ENCODE data around the gene PPP1R3F.

Gene PPP1R3F

DNA sequence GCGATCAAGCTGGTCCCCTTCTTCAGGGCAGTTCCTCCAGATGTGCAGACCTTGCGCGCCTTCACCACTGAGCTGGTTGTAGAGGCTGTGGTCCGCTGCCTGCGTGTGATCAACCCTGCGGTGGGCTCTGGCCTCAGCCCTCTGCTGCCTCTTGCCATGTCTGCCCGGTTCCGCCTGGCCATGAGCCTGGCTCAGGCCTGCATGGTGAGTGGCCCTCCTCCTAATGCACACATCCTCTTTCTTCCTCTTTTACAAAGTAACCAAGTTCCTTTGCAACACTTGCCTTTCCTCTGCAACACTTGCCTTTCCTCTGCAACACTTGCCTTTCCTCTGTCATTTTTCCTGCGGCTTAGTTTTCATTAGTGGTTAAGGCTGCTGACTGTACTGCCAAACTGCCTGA, 32.5 kb upstream of the PPP1R3F start:
- H3K27ac Mint-ChIP-seq (ENCODE audit: low read depth) = peak overlapping the region; percentile 90
- H3K4me3 Mint-ChIP-seq = peak overlapping the region; percentile 85
- peaks cover 22% of the 10 kb centered on the region for H3K4me1 Mint-ChIP-seq

DNA sequence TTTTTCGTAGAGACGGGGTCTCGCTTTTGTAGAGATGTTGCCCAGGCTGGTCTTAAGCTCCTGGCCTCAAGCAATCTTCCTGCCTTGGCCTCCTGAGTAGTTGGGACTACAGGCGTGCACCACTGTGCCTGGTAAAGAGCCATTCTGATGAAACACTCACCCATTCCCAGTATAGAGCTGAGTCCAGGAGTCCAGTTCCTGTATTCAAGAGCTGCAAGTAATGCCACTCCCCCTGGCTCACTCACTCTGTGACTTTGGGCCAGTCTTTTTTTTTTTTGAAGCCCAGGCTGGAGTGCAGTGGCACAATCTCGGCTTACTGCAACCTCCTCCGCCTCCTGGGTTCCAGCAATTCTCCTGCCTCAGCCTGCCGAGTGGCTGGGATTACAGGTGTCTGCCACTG, 30.9 kb upstream of the PPP1R3F start:
- ATAC-seq (replicated peaks; ENCODE audit: extremely low read depth, poor library complexity, severe bottlenecking) (no peak), DNase-seq (ENCODE audit: low spot score in 2 of 2) (no peak)
- H3K27me3 Mint-ChIP-seq = no peaks in the 10 kb centered on the region
- no peaks in the 10 kb centered on the region for H3K9me3 Mint-ChIP-seq
- peaks cover 19% of the 10 kb centered on the region for H3K36me3 Mint-ChIP-seq (ENCODE audit: insufficient read depth)
- H3K4me1 Mint-ChIP-seq = peaks cover 22% of the 10 kb centered on the region
- no peak overlapping the region for H3K4me3 Mint-ChIP-seq
- no peak overlapping the region for H3K27ac Mint-ChIP-seq (ENCODE audit: low read depth)

More for the DNA sequence above, 32.5 kb upstream of the PPP1R3F start:
- DNase-seq (ENCODE audit: low spot score in 2 of 2) (no peak), ATAC-seq (replicated peaks; ENCODE audit: extremely low read depth, poor library complexity, severe bottlenecking) (no peak)
- H3K36me3 Mint-ChIP-seq (ENCODE audit: insufficient read depth) = peaks cover 16% of the 10 kb centered on the region
- no peaks in the 10 kb centered on the region for H3K27me3 Mint-ChIP-seq
- H3K9me3 Mint-ChIP-seq = no peaks in the 10 kb centered on the region

DNA sequence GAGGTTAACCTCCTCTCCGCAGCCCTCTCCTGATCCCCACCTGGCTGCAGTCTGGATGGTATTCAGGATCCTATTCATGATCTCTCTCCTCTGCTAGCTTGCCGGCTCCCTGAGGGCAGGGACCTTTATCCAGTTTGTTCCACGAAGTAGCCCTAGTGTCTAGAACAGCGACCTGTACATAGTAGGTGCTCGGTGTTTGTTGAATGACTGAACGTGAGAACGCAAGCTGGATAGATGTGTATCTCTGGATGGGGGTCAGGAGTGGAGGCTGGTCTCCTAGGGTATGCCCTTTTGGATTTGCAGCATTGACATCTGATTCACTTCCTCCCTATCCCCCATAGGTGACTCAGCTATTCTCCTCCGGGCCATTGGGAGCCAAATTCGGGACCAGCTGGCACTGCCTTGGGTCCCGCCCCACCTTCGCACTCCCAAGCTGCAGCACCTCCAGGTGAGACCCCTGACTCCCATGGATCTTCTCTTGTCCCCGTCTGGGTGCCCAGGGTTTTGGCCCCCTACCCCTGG, 27.0 kb upstream of the PPP1R3F start:
- Mint-ChIP-seq H3K9me3 (no peaks in the 10 kb centered on the region), H3K27ac (ENCODE audit: low read depth) (peak overlapping the region; percentile 79), H3K4me3 (no peak overlapping the region), H3K4me1 (peaks cover 5% of the 10 kb centered on the region), H3K36me3 (ENCODE audit: insufficient read depth) (peaks cover 33% of the 10 kb centered on the region), H3K27me3 (no peaks in the 10 kb centered on the region)
- ATAC-seq (replicated peaks; ENCODE audit: extremely low read depth, poor library complexity, severe bottlenecking) = no peak
- no peak for DNase-seq (ENCODE audit: low spot score in 2 of 2)

DNA sequence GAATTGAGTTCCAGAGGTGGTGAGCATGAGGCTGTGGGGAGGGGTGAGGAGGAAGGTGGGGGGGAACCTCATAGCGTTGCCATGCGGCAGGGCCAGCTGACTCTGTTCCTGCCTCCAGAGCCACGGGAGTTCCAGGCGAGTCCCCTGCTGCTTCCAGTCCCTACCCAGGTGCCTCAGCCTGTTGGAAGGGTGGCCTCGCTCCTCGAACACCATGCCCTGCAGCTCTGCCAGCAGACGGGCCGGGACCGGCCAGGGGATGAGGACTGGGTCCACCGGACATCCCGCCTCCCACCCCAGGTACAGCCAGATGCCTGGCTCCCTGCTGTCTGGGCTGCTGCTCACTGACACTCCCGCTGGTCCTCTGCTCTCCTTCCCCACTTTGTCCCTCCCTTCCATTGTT, 26.4 kb upstream of the PPP1R3F start:
- no peaks in the 10 kb centered on the region for H3K27me3 Mint-ChIP-seq
- H3K36me3 Mint-ChIP-seq (ENCODE audit: insufficient read depth) = peaks cover 32% of the 10 kb centered on the region
- no peak overlapping the region for H3K4me3 Mint-ChIP-seq
- peaks cover 5% of the 10 kb centered on the region for H3K4me1 Mint-ChIP-seq
- ATAC-seq (replicated peaks; ENCODE audit: extremely low read depth, poor library complexity, severe bottlenecking) (no peak), DNase-seq (ENCODE audit: low spot score in 2 of 2) (no peak)
- no peaks in the 10 kb centered on the region for H3K9me3 Mint-ChIP-seq
- no peak overlapping the region for H3K27ac Mint-ChIP-seq (ENCODE audit: low read depth)

DNA sequence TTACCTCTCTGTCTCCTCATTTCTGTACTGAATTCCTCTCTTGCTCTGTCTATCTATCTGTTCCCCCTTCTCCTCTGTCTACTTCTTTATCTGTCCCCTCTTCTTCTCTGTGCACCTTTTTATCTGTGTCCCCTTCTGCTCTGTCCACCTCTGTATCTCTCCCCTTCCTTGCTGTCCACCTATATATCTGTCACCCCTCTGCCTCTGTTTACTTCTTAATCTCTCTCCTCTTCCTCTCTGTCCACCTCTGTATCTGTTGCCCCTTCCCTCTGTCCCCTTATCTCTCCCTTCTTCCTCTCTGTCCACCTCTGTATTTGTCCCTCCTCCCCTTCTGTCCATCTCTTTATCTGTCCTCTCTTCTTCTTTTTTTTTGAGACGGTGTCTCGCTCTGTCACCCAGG, 25.4 kb upstream of the PPP1R3F start:
- Mint-ChIP-seq H3K4me1 (peaks cover 5% of the 10 kb centered on the region), H3K9me3 (no peaks in the 10 kb centered on the region), H3K27ac (ENCODE audit: low read depth) (peak overlapping the region; percentile 3), H3K4me3 (no peak overlapping the region), H3K36me3 (ENCODE audit: insufficient read depth) (peaks cover 37% of the 10 kb centered on the region), H3K27me3 (no peaks in the 10 kb centered on the region)
- DNase-seq (ENCODE audit: low spot score in 2 of 2) (no peak), ATAC-seq (replicated peaks; ENCODE audit: extremely low read depth, poor library complexity, severe bottlenecking) (no peak)

DNA sequence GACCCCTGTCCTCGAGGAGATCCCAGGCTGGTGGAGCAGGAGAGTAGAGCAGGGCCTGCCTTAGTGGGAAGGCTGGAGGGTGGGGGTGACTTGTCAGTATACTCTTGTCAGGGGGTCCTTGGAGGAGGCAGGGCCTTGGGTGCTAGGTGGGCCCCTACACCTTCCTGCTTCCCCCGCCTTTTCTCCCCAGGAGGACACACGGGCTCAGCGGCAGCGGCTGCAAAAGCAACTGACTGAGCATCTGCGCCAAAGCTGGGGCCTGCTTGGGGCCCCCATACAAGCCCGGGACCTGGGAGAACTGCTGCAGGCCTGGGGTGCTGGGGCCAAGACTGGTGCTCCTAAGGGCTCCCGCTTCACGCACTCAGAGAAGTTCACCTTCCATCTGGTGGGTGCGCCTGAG, 23.1 kb upstream of the PPP1R3F start:
- Mint-ChIP-seq H3K27ac (ENCODE audit: low read depth) (no peak overlapping the region), H3K9me3 (no peaks in the 10 kb centered on the region), H3K27me3 (no peaks in the 10 kb centered on the region), H3K36me3 (ENCODE audit: insufficient read depth) (peaks cover 33% of the 10 kb centered on the region), H3K4me1 (peaks cover 8% of the 10 kb centered on the region), H3K4me3 (no peak overlapping the region)
- no peak for DNase-seq (ENCODE audit: low spot score in 2 of 2)
- no peak for ATAC-seq (replicated peaks; ENCODE audit: extremely low read depth, poor library complexity, severe bottlenecking)

DNA sequence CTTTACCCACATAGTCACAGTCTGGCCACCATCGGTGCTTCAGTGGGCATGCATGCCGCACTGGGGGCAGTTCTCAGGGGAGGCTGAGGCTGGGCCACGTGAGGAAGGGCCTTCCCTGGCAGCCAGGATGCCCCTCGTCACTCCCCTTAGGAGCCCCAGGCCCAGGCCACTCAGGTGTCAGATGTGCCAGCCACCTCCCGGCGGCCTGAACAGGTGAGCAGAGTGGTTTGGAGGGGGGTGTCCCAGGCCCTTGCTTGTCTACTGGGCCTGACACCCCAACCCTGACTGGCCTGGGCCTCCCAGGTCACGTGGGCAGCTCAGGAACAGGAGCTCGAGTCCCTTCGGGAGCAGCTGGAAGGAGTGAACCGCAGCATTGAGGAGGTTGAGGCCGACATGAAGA, 22.2 kb upstream of the PPP1R3F start:
- Mint-ChIP-seq H3K36me3 (ENCODE audit: insufficient read depth) (peaks cover 33% of the 10 kb centered on the region), H3K27me3 (no peaks in the 10 kb centered on the region), H3K4me3 (no peak overlapping the region), H3K9me3 (no peaks in the 10 kb centered on the region), H3K27ac (ENCODE audit: low read depth) (no peak overlapping the region), H3K4me1 (peaks cover 8% of the 10 kb centered on the region)
- DNase-seq (ENCODE audit: low spot score in 2 of 2) (no peak), ATAC-seq (replicated peaks; ENCODE audit: extremely low read depth, poor library complexity, severe bottlenecking) (no peak)

DNA sequence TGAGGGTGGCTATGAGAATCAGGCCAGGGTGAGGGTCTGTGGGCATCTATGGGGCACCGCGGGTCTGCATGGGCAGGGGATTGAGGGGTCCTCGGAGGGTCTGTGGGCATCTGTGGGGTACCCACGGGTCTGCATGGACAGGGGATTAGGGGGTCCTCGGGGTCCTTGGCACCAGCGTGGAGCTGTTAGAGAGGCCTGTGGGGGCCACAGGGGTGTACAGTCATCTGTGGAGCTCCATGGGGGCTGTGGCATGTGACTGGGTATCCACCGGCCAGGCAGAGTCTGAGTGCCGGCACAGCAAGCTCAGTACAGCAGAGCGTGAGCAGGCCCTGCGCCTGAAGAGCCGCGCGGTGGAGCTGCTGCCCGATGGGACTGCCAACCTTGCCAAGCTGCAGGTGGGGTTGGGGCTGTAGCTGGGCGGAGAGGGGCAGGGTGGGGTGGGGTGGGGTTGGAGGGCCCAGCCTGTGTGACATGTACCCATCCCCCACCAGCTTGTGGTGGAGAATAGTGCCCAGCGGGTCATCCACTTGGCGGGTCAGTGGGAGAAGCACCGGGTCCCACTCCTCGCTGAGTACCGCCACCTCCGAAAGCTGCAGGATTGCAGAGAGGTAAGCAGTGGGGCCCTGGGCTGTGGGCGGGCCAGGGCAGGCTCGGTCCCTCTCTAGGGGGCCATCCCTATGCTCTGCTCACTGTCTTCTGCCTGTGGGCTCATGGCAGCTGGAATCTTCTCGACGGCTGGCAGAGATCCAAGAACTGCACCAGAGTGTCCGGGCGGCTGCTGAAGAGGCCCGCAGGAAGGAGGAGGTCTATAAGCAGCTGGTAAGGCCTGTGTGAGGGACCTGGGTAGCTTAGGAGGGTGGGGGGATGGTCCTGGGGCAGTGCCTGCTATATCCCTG, 21.4 kb upstream of the PPP1R3F start:
- Mint-ChIP-seq H3K4me3 (no peak overlapping the region), H3K27me3 (no peaks in the 10 kb centered on the region)
- ATAC-seq (replicated peaks; ENCODE audit: extremely low read depth, poor library complexity, severe bottlenecking) = no peak

DNA sequence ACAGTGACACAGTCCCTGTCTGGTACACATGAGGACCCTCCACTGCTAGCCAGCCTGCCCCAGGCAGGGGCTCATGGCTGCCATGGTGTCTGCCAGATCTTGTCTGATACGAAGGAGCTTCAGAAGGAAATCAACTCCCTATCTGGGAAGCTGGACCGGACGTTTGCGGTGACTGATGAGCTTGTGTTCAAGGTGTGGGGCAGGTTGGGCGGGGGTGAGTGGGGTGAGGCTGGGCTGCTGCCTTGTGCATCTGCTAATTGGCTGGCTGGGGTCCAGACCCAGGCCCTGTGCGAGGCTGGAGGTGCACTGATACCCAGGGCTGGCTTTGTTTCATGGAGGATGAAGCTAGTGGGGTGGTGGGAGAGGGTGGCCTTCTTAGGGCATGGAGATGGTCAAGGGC, 20.5 kb upstream of the PPP1R3F start:
- Mint-ChIP-seq H3K27me3 (no peaks in the 10 kb centered on the region), H3K9me3 (no peaks in the 10 kb centered on the region), H3K36me3 (ENCODE audit: insufficient read depth) (peaks cover 27% of the 10 kb centered on the region), H3K4me1 (peaks cover 8% of the 10 kb centered on the region), H3K27ac (ENCODE audit: low read depth) (no peak overlapping the region), H3K4me3 (no peak overlapping the region)
- DNase-seq (ENCODE audit: low spot score in 2 of 2) = no peak
- ATAC-seq (replicated peaks; ENCODE audit: extremely low read depth, poor library complexity, severe bottlenecking) = no peak

More for the DNA sequence above, 21.4 kb upstream of the PPP1R3F start:
- Mint-ChIP-seq H3K4me1 (peaks cover 8% of the 10 kb centered on the region), H3K9me3 (no peaks in the 10 kb centered on the region), H3K36me3 (ENCODE audit: insufficient read depth) (peaks cover 33% of the 10 kb centered on the region), H3K27ac (ENCODE audit: low read depth) (no peak overlapping the region)
- no peak for DNase-seq (ENCODE audit: low spot score in 2 of 2)

DNA sequence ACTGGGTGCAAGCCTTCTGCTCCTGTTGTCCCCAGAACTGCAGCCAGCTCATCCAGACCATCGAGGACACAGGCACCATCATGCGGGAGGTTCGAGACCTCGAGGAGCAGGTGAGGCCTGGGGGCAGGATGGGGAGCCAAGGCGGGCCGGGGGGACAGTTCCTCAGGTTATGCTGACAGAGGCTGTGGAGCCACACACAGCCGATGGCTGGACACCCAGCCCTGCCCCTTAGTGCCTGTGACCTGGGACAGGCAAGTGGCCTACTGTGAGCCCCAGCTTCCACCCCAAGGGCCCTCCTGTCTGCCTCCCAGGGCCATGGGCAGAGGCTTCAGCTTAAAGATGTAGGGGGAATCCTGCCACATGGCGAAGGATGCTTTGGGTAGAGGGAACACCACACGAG, 20.0 kb upstream of the PPP1R3F start:
- Mint-ChIP-seq H3K4me3 (no peak overlapping the region), H3K27ac (ENCODE audit: low read depth) (no peak overlapping the region), H3K9me3 (no peaks in the 10 kb centered on the region), H3K27me3 (no peaks in the 10 kb centered on the region), H3K36me3 (ENCODE audit: insufficient read depth) (peaks cover 24% of the 10 kb centered on the region), H3K4me1 (peaks cover 8% of the 10 kb centered on the region)
- no peak for ATAC-seq (replicated peaks; ENCODE audit: extremely low read depth, poor library complexity, severe bottlenecking)
- no peak for DNase-seq (ENCODE audit: low spot score in 2 of 2)

DNA sequence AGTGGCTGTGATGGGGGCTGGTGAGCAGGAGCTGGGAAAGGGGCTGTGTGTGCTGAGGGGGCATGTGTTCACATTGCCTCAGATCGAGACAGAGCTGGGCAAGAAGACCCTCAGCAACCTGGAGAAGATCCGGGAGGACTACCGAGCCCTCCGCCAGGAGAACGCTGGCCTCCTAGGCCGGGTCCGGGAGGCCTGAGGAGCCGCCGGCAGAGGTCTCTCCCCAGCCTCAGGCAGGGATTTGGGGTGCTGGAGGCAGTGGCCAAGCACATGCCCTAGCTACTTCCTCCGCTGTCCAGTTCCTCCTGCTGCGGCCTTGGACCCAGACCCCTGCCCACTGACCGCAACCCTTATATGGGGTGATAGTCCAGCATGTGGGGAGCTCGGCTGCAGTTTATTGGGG, 19.5 kb upstream of the PPP1R3F start:
- DNase-seq (ENCODE audit: low spot score in 2 of 2) = no peak
- Mint-ChIP-seq H3K27me3 (no peaks in the 10 kb centered on the region), H3K9me3 (no peaks in the 10 kb centered on the region), H3K4me3 (no peak overlapping the region), H3K36me3 (ENCODE audit: insufficient read depth) (peaks cover 20% of the 10 kb centered on the region), H3K27ac (ENCODE audit: low read depth) (no peak overlapping the region), H3K4me1 (peaks cover 8% of the 10 kb centered on the region)
- no peak for ATAC-seq (replicated peaks; ENCODE audit: extremely low read depth, poor library complexity, severe bottlenecking)

DNA sequence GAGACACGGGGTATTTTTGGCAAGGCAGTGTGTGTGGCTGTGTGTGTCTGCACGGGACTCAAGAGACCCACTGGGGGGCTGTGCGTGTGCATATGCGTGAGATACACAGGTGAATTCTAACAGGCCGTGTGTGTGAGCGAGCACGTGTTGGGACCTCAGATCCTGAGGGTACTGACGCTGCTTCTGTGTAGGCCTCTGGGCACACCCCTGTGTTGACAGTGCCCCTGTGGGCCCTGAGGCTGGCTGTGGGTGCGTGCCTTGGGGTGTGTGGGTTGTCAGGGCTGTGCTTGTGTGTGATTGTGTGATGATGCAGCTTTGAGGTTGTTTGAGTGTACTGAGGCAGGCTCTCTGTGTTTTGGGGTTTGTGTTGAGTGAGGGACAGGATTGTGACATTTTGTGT, 19.0 kb upstream of the PPP1R3F start:
- DNase-seq (ENCODE audit: low spot score in 2 of 2) (no peak), ATAC-seq (replicated peaks; ENCODE audit: extremely low read depth, poor library complexity, severe bottlenecking) (no peak)
- Mint-ChIP-seq H3K9me3 (no peaks in the 10 kb centered on the region), H3K36me3 (ENCODE audit: insufficient read depth) (peaks cover 18% of the 10 kb centered on the region), H3K4me1 (peaks cover 8% of the 10 kb centered on the region), H3K27ac (ENCODE audit: low read depth) (peak overlapping the region; percentile 77), H3K4me3 (no peak overlapping the region), H3K27me3 (no peaks in the 10 kb centered on the region)

DNA sequence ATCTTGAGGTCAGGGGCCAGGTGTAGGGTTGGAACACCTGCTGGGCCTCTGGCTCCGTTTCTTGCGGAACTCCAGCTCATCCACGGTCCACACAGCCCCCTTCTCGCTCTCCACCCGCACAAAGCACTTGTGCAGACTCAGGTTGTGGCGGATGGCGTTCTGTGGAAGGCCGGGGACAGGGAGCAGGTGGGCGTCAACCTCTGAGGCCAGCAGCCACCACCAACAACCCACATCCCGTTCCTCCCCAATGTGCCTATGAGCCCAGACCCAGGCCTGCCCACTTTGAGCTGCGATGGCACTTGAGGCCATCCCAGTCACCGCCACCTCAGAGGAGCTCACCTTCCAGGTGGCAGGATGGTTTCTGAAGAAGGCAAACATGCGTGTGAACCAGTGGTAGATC, 18.3 kb upstream of the PPP1R3F start:
- no peak for DNase-seq (ENCODE audit: low spot score in 2 of 2)
- ATAC-seq (replicated peaks; ENCODE audit: extremely low read depth, poor library complexity, severe bottlenecking) = no peak
- Mint-ChIP-seq H3K36me3 (ENCODE audit: insufficient read depth) (peaks cover 11% of the 10 kb centered on the region), H3K27me3 (no peaks in the 10 kb centered on the region), H3K9me3 (no peaks in the 10 kb centered on the region), H3K27ac (ENCODE audit: low read depth) (peak overlapping the region; percentile 77), H3K4me1 (peaks cover 8% of the 10 kb centered on the region), H3K4me3 (no peak overlapping the region)
